Measurements from ENCODE around the gene IFT122.
A peak's percentile ranks its signal among the peaks of the same experiment; 100 is the strongest.

IFT122 gene

DNA sequence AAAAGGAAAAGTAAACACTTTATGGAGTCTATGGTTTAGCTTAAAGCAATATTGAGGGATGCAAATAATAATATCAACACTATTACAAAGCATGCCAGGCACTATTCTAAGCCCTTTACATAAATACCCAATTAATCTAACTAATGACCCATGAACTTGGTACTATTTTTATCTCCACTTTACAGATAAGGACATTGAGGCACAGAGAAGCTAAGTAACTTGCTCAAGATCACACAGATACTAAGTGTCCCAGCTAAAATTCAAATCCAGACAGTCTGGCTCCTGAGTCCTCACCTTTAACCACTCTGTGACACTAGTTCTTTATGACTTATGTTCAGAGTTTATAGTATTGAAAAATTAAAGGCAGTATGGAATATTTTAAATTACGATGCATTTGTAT is 5.9 kb upstream of the IFT122 start:
- TF ChIP-seq JUND (IDR thresholded peaks at IDR 0.05; ENCODE audit: low read depth): no peak
- DNase-seq (ENCODE audit: low read depth in 1 of 2, low spot score in 1 of 2): no peak
- in situ Hi-C loops (cut with HindIII; ENCODE audit: low pct_unique_long_range_greater_than_20kb, low sequenced_read_pairs): no loop called here

GRCh38 chr3:129435367-129435766 is 4.7 kb upstream of the IFT122 start:
- in situ Hi-C loops (cut with HindIII; ENCODE audit: low pct_unique_long_range_greater_than_20kb, low sequenced_read_pairs): no loop called here
- DNase-seq (ENCODE audit: low read depth in 1 of 2, low spot score in 1 of 2): no peak

DNA sequence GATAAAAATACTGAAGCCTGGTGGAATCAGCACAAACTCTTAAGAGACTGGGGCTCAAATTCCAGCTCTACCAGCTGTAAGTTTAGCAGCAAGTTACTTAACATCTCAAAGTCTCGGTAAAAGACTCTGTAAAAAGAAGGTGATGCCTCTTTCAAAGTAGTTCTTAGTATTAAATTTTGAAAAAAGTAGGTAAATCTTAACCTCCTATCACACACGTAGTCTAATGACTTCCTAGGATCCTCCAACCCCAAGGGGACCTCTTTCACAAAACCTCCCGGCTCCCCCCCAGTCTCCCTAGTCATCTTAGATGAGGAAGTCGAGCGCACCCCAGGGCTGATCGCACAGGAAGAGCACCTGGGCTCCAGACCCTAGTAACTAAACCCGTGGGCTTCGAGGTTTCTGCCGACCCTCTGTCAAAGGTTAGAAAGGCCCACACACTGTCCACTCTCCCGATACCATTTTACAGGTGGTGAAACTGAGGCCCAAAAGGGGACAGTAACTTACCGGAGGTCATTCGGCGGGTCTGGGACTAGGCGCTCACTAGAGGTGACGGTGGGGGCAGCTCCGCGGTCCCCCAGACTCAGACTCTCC is 703 bp upstream of the IFT122 start:
- in situ Hi-C loops (cut with HindIII; ENCODE audit: low pct_unique_long_range_greater_than_20kb, low sequenced_read_pairs): no loop called here
- no peak for TF ChIP-seq JUND (IDR thresholded peaks at IDR 0.05; ENCODE audit: low read depth)
- peak; percentile 18 to 22 for DNase-seq (ENCODE audit: low read depth in 1 of 2, low spot score in 1 of 2)

More at GRCh38 chr3:129435367-129435766, 4.7 kb upstream of the IFT122 start:
- TF ChIP-seq JUND (IDR thresholded peaks at IDR 0.05; ENCODE audit: low read depth): no peak

GRCh38 chr3:129440618-129441190 is 680 bp downstream of the IFT122 start:
- TF ChIP-seq JUND (IDR thresholded peaks at IDR 0.05; ENCODE audit: low read depth): no peak
- in situ Hi-C loops (cut with HindIII; ENCODE audit: low pct_unique_long_range_greater_than_20kb, low sequenced_read_pairs): no loop called here
- no peak for DNase-seq (ENCODE audit: low read depth in 1 of 2, low spot score in 1 of 2)

DNA sequence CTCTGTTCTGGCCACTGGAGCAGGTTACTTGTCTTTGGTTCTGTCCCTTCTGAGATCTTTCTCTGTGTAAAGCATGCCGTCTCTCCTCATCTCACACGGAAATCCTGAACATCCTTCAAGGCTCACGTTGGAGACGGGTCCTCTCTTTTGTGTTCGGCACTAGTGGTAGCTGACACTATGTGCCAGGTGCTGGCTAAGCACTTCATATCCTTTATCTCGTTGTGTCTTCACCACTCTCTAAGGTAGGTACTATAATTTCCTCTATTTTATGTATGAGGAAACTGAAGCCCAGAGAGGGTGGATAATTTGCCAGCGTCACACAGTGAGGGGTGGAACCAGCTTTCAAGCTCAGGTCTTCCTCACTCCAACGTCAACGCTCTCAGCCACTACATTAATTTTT is 1.2 kb downstream of the IFT122 start:
- in situ Hi-C loops (cut with HindIII; ENCODE audit: low pct_unique_long_range_greater_than_20kb, low sequenced_read_pairs): no loop called here
- peak in 1 of 2 experiments; percentile 6 for DNase-seq (ENCODE audit: low read depth in 1 of 2, low spot score in 1 of 2)
- TF ChIP-seq JUND (IDR thresholded peaks at IDR 0.05; ENCODE audit: low read depth): no peak

DNA sequence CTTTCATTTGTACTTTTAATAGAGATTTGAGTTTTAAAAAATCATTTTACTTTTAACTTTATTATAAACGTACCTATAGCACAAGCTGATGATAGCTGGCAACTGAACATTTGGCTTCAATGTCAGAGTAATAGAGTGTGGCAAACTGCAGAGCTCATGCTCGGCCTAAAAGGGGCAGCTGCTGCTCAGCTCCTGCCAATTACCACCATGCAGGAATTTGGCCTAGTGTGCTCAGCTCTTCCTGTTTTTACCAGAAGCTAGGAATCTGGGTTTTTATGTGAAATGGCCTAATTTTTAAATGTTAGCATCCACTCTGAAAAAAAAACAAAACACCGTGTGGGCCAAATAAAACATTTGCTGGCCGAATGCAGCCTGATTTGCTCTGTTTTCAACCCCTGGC is 1.8 kb downstream of the IFT122 start:
- no peak for DNase-seq (ENCODE audit: low read depth in 1 of 2, low spot score in 1 of 2)
- in situ Hi-C loops (cut with HindIII; ENCODE audit: low pct_unique_long_range_greater_than_20kb, low sequenced_read_pairs): no loop called here
- no peak for TF ChIP-seq JUND (IDR thresholded peaks at IDR 0.05; ENCODE audit: low read depth)

DNA sequence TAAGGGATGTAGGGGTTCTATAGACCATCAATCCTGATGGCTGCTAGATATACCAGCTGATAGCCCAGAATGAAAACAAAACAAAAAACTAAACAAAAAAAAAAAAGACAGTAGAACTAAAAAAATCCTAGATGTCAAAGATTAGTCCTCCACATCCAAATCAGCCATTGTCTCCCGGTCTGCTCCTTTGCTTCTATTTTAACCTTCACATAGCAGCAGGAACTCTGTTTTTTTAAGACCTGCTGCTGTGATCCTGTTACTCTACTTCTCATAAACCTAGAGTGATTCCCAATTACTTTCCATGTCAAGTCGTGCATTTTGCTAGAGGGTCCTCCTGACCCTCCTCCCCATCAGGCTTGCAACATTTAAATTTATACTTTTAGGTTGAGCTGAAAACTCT is 2.5 kb downstream of the IFT122 start:
- no peak for DNase-seq (ENCODE audit: low read depth in 1 of 2, low spot score in 1 of 2)
- in situ Hi-C loops (cut with HindIII; ENCODE audit: low pct_unique_long_range_greater_than_20kb, low sequenced_read_pairs): no loop called here
- no peak for TF ChIP-seq JUND (IDR thresholded peaks at IDR 0.05; ENCODE audit: low read depth)

GRCh38 chr3:129442947-129443346 is 2.9 kb downstream of the IFT122 start:
- no peak for TF ChIP-seq JUND (IDR thresholded peaks at IDR 0.05; ENCODE audit: low read depth)
- DNase-seq (ENCODE audit: low read depth in 1 of 2, low spot score in 1 of 2): no peak
- in situ Hi-C loops (cut with HindIII; ENCODE audit: low pct_unique_long_range_greater_than_20kb, low sequenced_read_pairs): no loop called here

- no peak for TF ChIP-seq JUND (IDR thresholded peaks at IDR 0.05; ENCODE audit: low read depth)
- no peak for DNase-seq (ENCODE audit: low read depth in 1 of 2, low spot score in 1 of 2)
- in situ Hi-C loops (cut with HindIII; ENCODE audit: low pct_unique_long_range_greater_than_20kb, low sequenced_read_pairs): no loop called here
Measured at GRCh38 chr3:129445471-129445870, 5.4 kb downstream of the IFT122 start.

DNA sequence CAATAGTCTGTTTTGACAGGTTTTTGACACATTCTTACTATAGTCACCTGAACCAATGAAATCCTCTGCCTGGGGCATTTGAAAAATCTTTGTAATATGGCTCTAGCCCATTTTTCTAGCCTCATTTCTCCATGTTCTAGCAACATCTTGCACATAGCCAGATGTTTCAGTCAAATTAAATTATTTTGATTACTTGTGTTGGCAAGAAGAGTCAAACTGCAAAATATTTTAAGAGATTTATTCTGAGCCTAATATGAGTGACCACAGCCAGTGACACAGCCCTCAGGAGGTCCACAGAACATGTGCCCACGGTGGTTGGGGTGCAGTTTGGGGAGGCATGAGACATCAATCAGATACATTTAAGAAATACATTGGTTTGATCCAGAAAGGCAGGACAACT is 6.9 kb downstream of the IFT122 start:
- in situ Hi-C loops (cut with HindIII; ENCODE audit: low pct_unique_long_range_greater_than_20kb, low sequenced_read_pairs): no loop called here
- DNase-seq (ENCODE audit: low read depth in 1 of 2, low spot score in 1 of 2): no peak
- TF ChIP-seq JUND (IDR thresholded peaks at IDR 0.05; ENCODE audit: low read depth): no peak

GRCh38 chr3:129448186-129448895 is 8.3 kb downstream of the IFT122 start:
- in situ Hi-C loops (cut with HindIII; ENCODE audit: low pct_unique_long_range_greater_than_20kb, low sequenced_read_pairs): no loop called here
- DNase-seq (ENCODE audit: low read depth in 1 of 2, low spot score in 1 of 2): peak in 1 of 2 experiments; percentile 53
- no peak for TF ChIP-seq JUND (IDR thresholded peaks at IDR 0.05; ENCODE audit: low read depth)

GRCh38 chr3:129449279-129450115 is 9.5 kb downstream of the IFT122 start:
- no peak for DNase-seq (ENCODE audit: low read depth in 1 of 2, low spot score in 1 of 2)
- in situ Hi-C loops (cut with HindIII; ENCODE audit: low pct_unique_long_range_greater_than_20kb, low sequenced_read_pairs): no loop called here
- no peak for TF ChIP-seq JUND (IDR thresholded peaks at IDR 0.05; ENCODE audit: low read depth)

DNA sequence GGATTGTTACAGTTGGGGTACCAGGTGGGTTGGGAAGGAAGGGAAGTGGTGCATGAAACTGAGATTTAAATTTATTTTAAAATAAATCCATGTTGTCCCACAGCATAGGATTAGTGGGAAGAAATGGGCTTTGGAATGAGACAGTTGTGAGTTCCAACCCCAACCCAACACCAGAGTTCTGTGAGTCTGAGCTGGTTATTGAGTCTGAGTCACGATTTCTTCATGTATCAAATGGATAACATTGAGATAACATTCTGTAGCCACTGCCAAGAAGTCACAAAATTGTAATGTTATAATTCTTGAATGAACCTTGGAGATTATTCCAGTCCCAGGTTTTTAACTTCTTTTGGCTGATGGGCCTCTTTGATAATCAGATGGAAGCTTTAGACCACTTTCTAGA is 13.7 kb downstream of the IFT122 start:
- in situ Hi-C loops (cut with HindIII; ENCODE audit: low pct_unique_long_range_greater_than_20kb, low sequenced_read_pairs): no loop called here
- DNase-seq (ENCODE audit: low read depth in 1 of 2, low spot score in 1 of 2): no peak
- TF ChIP-seq JUND (IDR thresholded peaks at IDR 0.05; ENCODE audit: low read depth): no peak

Data from T47D (cell line).